ENCODE measurements around the gene OS9.

The OS9 gene

GRCh38 chr12:57727758-57728395 is 33.9 kb downstream of the OS9 start:
- Histone ChIP-seq H3K9ac (ENCODE audit: low read depth in 1 of 2, low read length in 2 of 2) (no peak overlapping the region), H3K36me3 (ENCODE audit: control insufficient read depth in 2 of 2, insufficient read depth in 2 of 2, low read length in 2 of 2) (peaks cover 0 to 9% of the 10 kb centered on the region in 2 donors), H3K9me3 (ENCODE audit: control insufficient read depth in 2 of 2, low read length in 2 of 2) (no peaks in the 10 kb centered on the region), H3K4me1 (ENCODE audit: control insufficient read depth in 2 of 2, insufficient read depth in 2 of 2, low read length in 2 of 2) (peaks cover 0 to 6% of the 10 kb centered on the region in 2 donors), H3K27me3 (ENCODE audit: control insufficient read depth in 2 of 2, insufficient read depth in 2 of 2, low read length in 2 of 2) (peaks cover 10 to 15% of the 10 kb centered on the region in 2 donors), H3K4me3 (ENCODE audit: low read length in 2 of 2) (no peak overlapping the region), H3K27ac (ENCODE audit: low read depth in 2 of 2, low read length in 2 of 2) (no peak overlapping the region)

- peaks cover 14 to 23% of the 10 kb centered on the region in 2 donors for H3K27me3 ChIP-seq (ENCODE audit: control insufficient read depth in 2 of 2, insufficient read depth in 2 of 2, low read length in 2 of 2)
These were observed 35.5 kb downstream of the OS9 start for GRCh38 chr12:57729321-57729844.

GRCh38 chr12:57730336-57731067 is 36.6 kb downstream of the OS9 start:
- peaks cover 23 to 32% of the 10 kb centered on the region in 2 donors for H3K27me3 ChIP-seq (ENCODE audit: control insufficient read depth in 2 of 2, insufficient read depth in 2 of 2, low read length in 2 of 2)
- no peak overlapping the region for H3K4me3 ChIP-seq (ENCODE audit: low read length in 2 of 2)
- H3K9me3 ChIP-seq (ENCODE audit: control insufficient read depth in 2 of 2, low read length in 2 of 2): no peaks in the 10 kb centered on the region
- no peak overlapping the region for H3K27ac ChIP-seq (ENCODE audit: low read depth in 2 of 2, low read length in 2 of 2)
- no peak overlapping the region for H3K9ac ChIP-seq (ENCODE audit: low read depth in 1 of 2, low read length in 2 of 2)
- peaks cover 0 to 6% of the 10 kb centered on the region in 2 donors for H3K4me1 ChIP-seq (ENCODE audit: control insufficient read depth in 2 of 2, insufficient read depth in 2 of 2, low read length in 2 of 2)
- H3K36me3 ChIP-seq (ENCODE audit: control insufficient read depth in 2 of 2, insufficient read depth in 2 of 2, low read length in 2 of 2): peaks cover 0 to 9% of the 10 kb centered on the region in 2 donors

More at GRCh38 chr12:57729321-57729844, 35.5 kb downstream of the OS9 start:
- Histone ChIP-seq H3K36me3 (ENCODE audit: control insufficient read depth in 2 of 2, insufficient read depth in 2 of 2, low read length in 2 of 2) (peaks cover 0 to 9% of the 10 kb centered on the region in 2 donors), H3K27ac (ENCODE audit: low read depth in 2 of 2, low read length in 2 of 2) (no peak overlapping the region), H3K9ac (ENCODE audit: low read depth in 1 of 2, low read length in 2 of 2) (no peak overlapping the region), H3K4me3 (ENCODE audit: low read length in 2 of 2) (no peak overlapping the region), H3K9me3 (ENCODE audit: control insufficient read depth in 2 of 2, low read length in 2 of 2) (no peaks in the 10 kb centered on the region), H3K4me1 (ENCODE audit: control insufficient read depth in 2 of 2, insufficient read depth in 2 of 2, low read length in 2 of 2) (peaks cover 0 to 6% of the 10 kb centered on the region in 2 donors)

GRCh38 chr12:57731411-57732080 is 37.6 kb downstream of the OS9 start:
- peaks cover 0 to 9% of the 10 kb centered on the region in 2 donors for H3K36me3 ChIP-seq (ENCODE audit: control insufficient read depth in 2 of 2, insufficient read depth in 2 of 2, low read length in 2 of 2)
- peaks cover 3 to 4% of the 10 kb centered on the region in 2 donors for H3K4me1 ChIP-seq (ENCODE audit: control insufficient read depth in 2 of 2, insufficient read depth in 2 of 2, low read length in 2 of 2)
- no peak overlapping the region for H3K27ac ChIP-seq (ENCODE audit: low read depth in 2 of 2, low read length in 2 of 2)
- H3K9ac ChIP-seq (ENCODE audit: low read depth in 1 of 2, low read length in 2 of 2): no peak overlapping the region
- H3K27me3 ChIP-seq (ENCODE audit: control insufficient read depth in 2 of 2, insufficient read depth in 2 of 2, low read length in 2 of 2): peaks cover 30 to 42% of the 10 kb centered on the region in 2 donors
- H3K4me3 ChIP-seq (ENCODE audit: low read length in 2 of 2): no peak overlapping the region
- H3K9me3 ChIP-seq (ENCODE audit: control insufficient read depth in 2 of 2, low read length in 2 of 2): no peaks in the 10 kb centered on the region

GRCh38 chr12:57732270-57732669 is 38.3 kb downstream of the OS9 start:
- H3K4me3 ChIP-seq (ENCODE audit: low read length in 2 of 2): no peak overlapping the region
- H3K27ac ChIP-seq (ENCODE audit: low read depth in 2 of 2, low read length in 2 of 2): no peak overlapping the region
- H3K36me3 ChIP-seq (ENCODE audit: control insufficient read depth in 2 of 2, insufficient read depth in 2 of 2, low read length in 2 of 2): peaks cover 0 to 9% of the 10 kb centered on the region in 2 donors
- H3K9ac ChIP-seq (ENCODE audit: low read depth in 1 of 2, low read length in 2 of 2): no peak overlapping the region
- no peaks in the 10 kb centered on the region for H3K9me3 ChIP-seq (ENCODE audit: control insufficient read depth in 2 of 2, low read length in 2 of 2)
- peaks cover 0 to 3% of the 10 kb centered on the region in 2 donors for H3K4me1 ChIP-seq (ENCODE audit: control insufficient read depth in 2 of 2, insufficient read depth in 2 of 2, low read length in 2 of 2)
- H3K27me3 ChIP-seq (ENCODE audit: control insufficient read depth in 2 of 2, insufficient read depth in 2 of 2, low read length in 2 of 2): peaks cover 36 to 43% of the 10 kb centered on the region in 2 donors

- Histone ChIP-seq H3K9ac (ENCODE audit: low read depth in 1 of 2, low read length in 2 of 2) (no peak overlapping the region), H3K36me3 (ENCODE audit: control insufficient read depth in 2 of 2, insufficient read depth in 2 of 2, low read length in 2 of 2) (peaks cover 0 to 9% of the 10 kb centered on the region in 2 donors), H3K27ac (ENCODE audit: low read depth in 2 of 2, low read length in 2 of 2) (no peak overlapping the region), H3K4me3 (ENCODE audit: low read length in 2 of 2) (no peak overlapping the region), H3K27me3 (ENCODE audit: control insufficient read depth in 2 of 2, insufficient read depth in 2 of 2, low read length in 2 of 2) (peaks cover 31 to 39% of the 10 kb centered on the region in 2 donors), H3K9me3 (ENCODE audit: control insufficient read depth in 2 of 2, low read length in 2 of 2) (no peaks in the 10 kb centered on the region), H3K4me1 (ENCODE audit: control insufficient read depth in 2 of 2, insufficient read depth in 2 of 2, low read length in 2 of 2) (peaks cover 0 to 4% of the 10 kb centered on the region in 2 donors)
These were observed 39.0 kb downstream of the OS9 start for GRCh38 chr12:57732726-57733593.

- peaks cover 31 to 41% of the 10 kb centered on the region in 2 donors for H3K27me3 ChIP-seq (ENCODE audit: control insufficient read depth in 2 of 2, insufficient read depth in 2 of 2, low read length in 2 of 2)
- H3K4me1 ChIP-seq (ENCODE audit: control insufficient read depth in 2 of 2, insufficient read depth in 2 of 2, low read length in 2 of 2): peaks cover 0 to 4% of the 10 kb centered on the region in 2 donors
- H3K36me3 ChIP-seq (ENCODE audit: control insufficient read depth in 2 of 2, insufficient read depth in 2 of 2, low read length in 2 of 2): peaks cover 0 to 9% of the 10 kb centered on the region in 2 donors
- no peak overlapping the region for H3K4me3 ChIP-seq (ENCODE audit: low read length in 2 of 2)
- H3K9me3 ChIP-seq (ENCODE audit: control insufficient read depth in 2 of 2, low read length in 2 of 2): no peaks in the 10 kb centered on the region
- H3K27ac ChIP-seq (ENCODE audit: low read depth in 2 of 2, low read length in 2 of 2): no peak overlapping the region
- no peak overlapping the region for H3K9ac ChIP-seq (ENCODE audit: low read depth in 1 of 2, low read length in 2 of 2)
These were observed 40.0 kb downstream of the OS9 start for GRCh38 chr12:57733928-57734327.

GRCh38 chr12:57734591-57734990 is 40.7 kb downstream of the OS9 start:
- no peak overlapping the region for H3K9ac ChIP-seq (ENCODE audit: low read depth in 1 of 2, low read length in 2 of 2)
- H3K27ac ChIP-seq (ENCODE audit: low read depth in 2 of 2, low read length in 2 of 2): no peak overlapping the region
- peaks cover 38 to 45% of the 10 kb centered on the region in 2 donors for H3K27me3 ChIP-seq (ENCODE audit: control insufficient read depth in 2 of 2, insufficient read depth in 2 of 2, low read length in 2 of 2)
- H3K4me3 ChIP-seq (ENCODE audit: low read length in 2 of 2): no peak overlapping the region
- H3K4me1 ChIP-seq (ENCODE audit: control insufficient read depth in 2 of 2, insufficient read depth in 2 of 2, low read length in 2 of 2): peaks cover 0 to 4% of the 10 kb centered on the region in 2 donors
- no peaks in the 10 kb centered on the region for H3K9me3 ChIP-seq (ENCODE audit: control insufficient read depth in 2 of 2, low read length in 2 of 2)
- peaks cover 0 to 9% of the 10 kb centered on the region in 2 donors for H3K36me3 ChIP-seq (ENCODE audit: control insufficient read depth in 2 of 2, insufficient read depth in 2 of 2, low read length in 2 of 2)

GRCh38 chr12:57735198-57735855 is 41.4 kb downstream of the OS9 start:
- peaks cover 38 to 47% of the 10 kb centered on the region in 2 donors for H3K27me3 ChIP-seq (ENCODE audit: control insufficient read depth in 2 of 2, insufficient read depth in 2 of 2, low read length in 2 of 2)
- H3K4me1 ChIP-seq (ENCODE audit: control insufficient read depth in 2 of 2, insufficient read depth in 2 of 2, low read length in 2 of 2): peaks cover 0 to 4% of the 10 kb centered on the region in 2 donors
- H3K27ac ChIP-seq (ENCODE audit: low read depth in 2 of 2, low read length in 2 of 2): no peak overlapping the region
- H3K9ac ChIP-seq (ENCODE audit: low read depth in 1 of 2, low read length in 2 of 2): no peak overlapping the region
- peaks cover 0 to 7% of the 10 kb centered on the region in 2 donors for H3K36me3 ChIP-seq (ENCODE audit: control insufficient read depth in 2 of 2, insufficient read depth in 2 of 2, low read length in 2 of 2)
- no peak overlapping the region for H3K4me3 ChIP-seq (ENCODE audit: low read length in 2 of 2)
- H3K9me3 ChIP-seq (ENCODE audit: control insufficient read depth in 2 of 2, low read length in 2 of 2): no peaks in the 10 kb centered on the region

Measured in mucosa of rectum (tissue), 2 donors.